Fibroblast of mammary gland (primary cell): Measurements from ENCODE around the gene QSOX1.
A peak's percentile ranks its signal among the peaks of the same experiment; 100 is the strongest.

Experiments used
- DNase-seq: peaks from one replicate; pipeline ENCODE4 v3.0.0-alpha.2; 2010; ENCODE audit warnings: low read depth
- H3K4me3 ChIP-seq: 2 replicates; pipeline ENCODE4 v1.5.1; 2011; ENCODE audit warnings: low read depth, mild to moderate bottlenecking, low read length, moderate library complexity; ENCODE audit not compliant: control insufficient read depth
- CTCF ChIP-seq: conservative IDR thresholded peaks from 2 replicates; pipeline ENCODE4 v1.5.1; 2011; ENCODE audit warnings: low read depth, low read length, inconsistent platforms; ENCODE audit not compliant: control insufficient read depth, insufficient read depth

The QSOX1 gene

GRCh38 chr1:180165096-180165495, 10.4 kb downstream of the QSOX1 start:
- no peak for TF ChIP-seq CTCF
- no peak for DNase-seq
- H3K4me3 ChIP-seq, result no peak overlapping the region

GRCh38 chr1:180165509-180166435, 11.1 kb downstream of the QSOX1 start:
- no peak for DNase-seq
- no peak overlapping the region for H3K4me3 ChIP-seq
- TF ChIP-seq CTCF, result no peak

GRCh38 chr1:180166436-180166800, 11.7 kb downstream of the QSOX1 start:
- no peak overlapping the region for H3K4me3 ChIP-seq
- no peak for TF ChIP-seq CTCF
- no peak for DNase-seq

- no peak overlapping the region for H3K4me3 ChIP-seq
- DNase-seq, result no peak
- TF ChIP-seq CTCF, result no peak
Observed at GRCh38 chr1:180167021-180167701, 12.5 kb downstream of the QSOX1 start.

GRCh38 chr1:180167721-180168467, 13.2 kb downstream of the QSOX1 start:
- TF ChIP-seq CTCF, result no peak
- no peak for DNase-seq
- H3K4me3 ChIP-seq, result no peak overlapping the region

- peak; percentile 42 for DNase-seq
- H3K4me3 ChIP-seq, result no peak overlapping the region
- peak; percentile 67 for TF ChIP-seq CTCF
Observed at GRCh38 chr1:180168786-180169639, 14.3 kb downstream of the QSOX1 start.
